WTC11 (cell line): Measurements from ENCODE around the gene SLC25A44. TPM values are rescaled to one million over a fixed set of nuclear protein-coding genes. Genes with fewer than 3 reads are reported as not detected.
"Not testable (repeated sequence)": the region's sequence is repeated elsewhere in the genome, so short reads cannot be mapped to it uniquely, and the experiment has no call there.

Experiments used
- ATAC-seq: fragments of 200-7000 bp; cut with Tn5 transposase; 2 replicates; pipeline ENCODE4 v1.10.0; 2021; ENCODE audit warnings: mild to moderate bottlenecking, moderate library complexity
- CTCF ChIA-PET: fragments of 300-600 bp; sonication (Branson Sonifier 250); formaldehyde crosslinking; loops from one replicate; lab custom pipeline; 2021; ENCODE audit warnings: antibody characterized with exemption; lab: Charles Lee
- POLR2A ChIA-PET: fragments of 350-600 bp; sonication (Branson Sonifier 250); formaldehyde crosslinking; loops from one replicate; lab custom pipeline; 2021; ENCODE audit warnings: antibody characterized with exemption; lab: Charles Lee
- DNase-seq: peaks from one replicate; pipeline ENCODE4 v3.0.0; 2021; ENCODE audit warnings: low spot score
- H3K27ac Mint-ChIP-seq: 2 replicates; pipeline ENCODE4 v1.8.0; 2021; ENCODE audit warnings: mixed read lengths
- H3K27me3 Mint-ChIP-seq: 2 replicates; pipeline ENCODE4 v1.8.0; 2021; ENCODE audit warnings: low read depth, mild to moderate bottlenecking, moderate library complexity, mixed read lengths
- H3K36me3 Mint-ChIP-seq: 2 replicates; pipeline ENCODE4 v1.8.0; 2021; ENCODE audit warnings: mixed read lengths
- H3K4me1 Mint-ChIP-seq: 2 replicates; pipeline ENCODE4 v1.8.0; 2022; ENCODE audit warnings: mixed read lengths
- H3K4me3 Mint-ChIP-seq: 2 replicates; pipeline ENCODE4 v1.8.0; 2021; ENCODE audit warnings: mild to moderate bottlenecking, moderate library complexity, mixed read lengths
- H3K9me3 Mint-ChIP-seq: 2 replicates; pipeline ENCODE4 v1.8.0; 2021; ENCODE audit warnings: mixed read lengths
- GABPB1 ChIP-seq: sonication (generic); formaldehyde crosslinking; IDR thresholded peaks from 2 replicates; pipeline ENCODE4 v1.8.1; 2023; ENCODE audit warnings: mild to moderate bottlenecking, missing genetic modification reagents
- GTF2I ChIP-seq: fragments of 250-450 bp; sonication (Bioruptor Pico); conservative IDR thresholded peaks from 2 replicates; pipeline ENCODE4 v1.4.0; 2021; ENCODE audit warnings: mild to moderate bottlenecking
- USF2 ChIP-seq: sonication (generic); formaldehyde crosslinking; IDR thresholded peaks from 2 replicates; pipeline ENCODE4 v1.8.1; 2023; ENCODE audit warnings: mild to moderate bottlenecking, missing genetic modification reagents, moderate library complexity
- ZNF121 ChIP-seq: sonication (generic); formaldehyde crosslinking; IDR thresholded peaks from 2 replicates; pipeline ENCODE4 v1.8.0; 2023; ENCODE audit warnings: missing genetic modification reagents
- total RNA-seq: library from RNA; stranded (reverse); gene quantifications from 3 replicates; pipeline ENCODE4 v1.2.3, GENCODE V29; 2021
- TF ChIP-seq, protein P1 (sequence below): sonication (generic); formaldehyde crosslinking; IDR thresholded peaks from 2 replicates; pipeline ENCODE4 v1.8.1; 2022; ENCODE audit warnings: missing genetic modification reagents, borderline replicate concordance

Gene SLC25A44
- total RNA-seq, 1 experiment from 2014 or later: 29.1 TPM

GRCh38 chr1:156180471-156180870 lies 13.4 kb upstream of the SLC25A44 start:
- H3K27me3 Mint-ChIP-seq: no peaks in the 10 kb centered on the region
- CTCF ChIA-PET: interaction anchor here (1.6 kb wide), 1 partner anchor 20 kb away, joined by 4 read pairs; no protein-coding TSS in a partner anchor
- H3K4me1 Mint-ChIP-seq: peaks cover 50% of the 10 kb centered on the region
- H3K27ac Mint-ChIP-seq: no peak overlapping the region
- DNase-seq (no peak), ATAC-seq (no peak)
- peaks cover under 1% of the 10 kb centered on the region; the same call in 1 of the 2 replicates for H3K9me3 Mint-ChIP-seq
- no peaks in the 10 kb centered on the region for H3K36me3 Mint-ChIP-seq
- POLR2A ChIA-PET: interaction anchor here (1.1 kb wide), 1 partner anchor 33 kb away, joined by 3 read pairs; the partner anchor contains the start of gene PMF1
- H3K4me3 Mint-ChIP-seq: no peak overlapping the region
- 0 out of 2 replicates have a peak, but pooled peaks have one; percentile 35 for TF ChIP-seq GTF2I (CRISPR knock-in tag)
- peak; percentile 96 for TF ChIP-seq ZNF121 (CRISPR knock-in tag)
- TF ChIP-seq, protein P1, sequence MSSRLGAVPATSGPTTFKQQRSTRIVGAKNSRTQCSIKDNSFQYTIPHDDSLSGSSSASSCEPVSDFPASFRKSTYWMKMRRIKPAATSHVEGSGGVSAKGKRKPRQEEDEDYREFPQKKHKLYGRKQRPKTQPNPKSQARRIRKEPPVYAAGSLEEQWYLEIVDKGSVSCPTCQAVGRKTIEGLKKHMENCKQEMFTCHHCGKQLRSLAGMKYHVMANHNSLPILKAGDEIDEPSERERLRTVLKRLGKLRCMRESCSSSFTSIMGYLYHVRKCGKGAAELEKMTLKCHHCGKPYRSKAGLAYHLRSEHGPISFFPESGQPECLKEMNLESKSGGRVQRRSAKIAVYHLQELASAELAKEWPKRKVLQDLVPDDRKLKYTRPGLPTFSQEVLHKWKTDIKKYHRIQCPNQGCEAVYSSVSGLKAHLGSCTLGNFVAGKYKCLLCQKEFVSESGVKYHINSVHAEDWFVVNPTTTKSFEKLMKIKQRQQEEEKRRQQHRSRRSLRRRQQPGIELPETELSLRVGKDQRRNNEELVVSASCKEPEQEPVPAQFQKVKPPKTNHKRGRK (CRISPR knock-in tag): no peak
- TF ChIP-seq, all 79 proteins: peak for 2

GRCh38 chr1:156181391-156181924 lies 12.4 kb upstream of the SLC25A44 start:
- CTCF ChIA-PET, H3K27me3 Mint-ChIP-seq, H3K36me3 Mint-ChIP-seq, POLR2A ChIA-PET, ATAC-seq: not testable (repeated sequence)
- peak; percentile 58 for TF ChIP-seq USF2 (CRISPR knock-in tag)
- H3K9me3 Mint-ChIP-seq: peaks cover 11% of the 10 kb centered on the region
- H3K4me1 Mint-ChIP-seq: peaks cover 47% of the 10 kb centered on the region
- H3K4me3 Mint-ChIP-seq: peak overlapping the region; percentile 38
- peak overlapping the region; percentile 97 for H3K27ac Mint-ChIP-seq
- peak; percentile 64 for DNase-seq

DNA sequence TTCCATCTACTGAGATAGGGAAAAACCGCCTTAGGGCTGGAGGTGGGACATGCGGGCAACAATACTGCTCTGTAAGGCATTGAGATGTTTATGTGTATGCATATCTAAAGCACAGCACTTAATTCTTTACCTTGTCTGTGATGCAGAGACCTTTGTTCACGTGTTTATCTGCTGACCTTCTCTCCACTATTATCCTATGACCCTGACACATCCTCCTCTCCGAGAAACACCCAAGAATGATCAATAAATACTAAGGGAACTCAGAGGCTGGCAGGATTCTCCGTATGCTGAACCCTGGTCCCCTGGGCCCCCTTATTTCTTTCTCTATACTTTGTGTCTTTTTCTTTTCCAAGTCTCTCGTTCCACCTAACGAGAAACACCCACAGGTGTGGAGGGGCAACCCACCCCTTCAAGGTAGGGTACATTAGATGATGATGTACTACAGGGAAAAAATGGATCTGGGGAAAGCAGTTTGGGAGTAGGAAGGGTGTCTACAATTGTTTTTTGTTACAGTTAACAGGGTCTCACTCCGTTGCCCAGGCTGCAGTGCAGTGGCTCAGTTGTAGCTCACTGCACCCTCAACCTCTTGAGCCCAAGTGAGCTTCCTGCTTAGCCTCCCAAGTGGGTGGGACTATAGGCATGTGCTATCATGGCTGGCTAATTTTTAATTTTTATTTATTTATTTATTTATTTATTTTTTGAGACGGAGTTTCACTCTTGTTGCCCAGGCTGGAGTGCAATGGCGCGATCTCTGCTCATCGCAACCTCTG lies 11.7 kb upstream of the SLC25A44 start:
- Mint-ChIP-seq H3K36me3 (peaks cover 11% of the 10 kb centered on the region), H3K4me1 (peaks cover 40% of the 10 kb centered on the region), H3K4me3 (peak overlapping the region; percentile 38), H3K9me3 (peaks cover 18% of the 10 kb centered on the region), H3K27ac (peak overlapping the region; percentile 97)
- CTCF ChIA-PET: interaction anchor here (1.6 kb wide), 1 partner anchor 12 kb away, joined by 6 read pairs; the partner anchor contains the start of gene SLC25A44
- peak; percentile 98 for TF ChIP-seq ZNF121 (CRISPR knock-in tag)
- POLR2A ChIA-PET, H3K27me3 Mint-ChIP-seq, DNase-seq: not testable (repeated sequence)
- peak; percentile 36 for ATAC-seq

GRCh38 chr1:156186347-156187177 lies 7.3 kb upstream of the SLC25A44 start:
- Mint-ChIP-seq H3K9me3 (peaks cover 32% of the 10 kb centered on the region), H3K36me3 (peaks cover 22% of the 10 kb centered on the region), H3K4me1 (peaks cover 14% of the 10 kb centered on the region)
- H3K4me3 Mint-ChIP-seq, DNase-seq, ATAC-seq, H3K27ac Mint-ChIP-seq, POLR2A ChIA-PET, H3K27me3 Mint-ChIP-seq: not testable (repeated sequence)
- CTCF ChIA-PET: interaction anchor here (0.6 kb wide), 1 partner anchor 44 kb away, joined by 3 read pairs; no protein-coding TSS in a partner anchor
- peak; percentile 91 for TF ChIP-seq GABPB1

- H3K27me3 Mint-ChIP-seq, H3K27ac Mint-ChIP-seq, ATAC-seq, H3K4me3 Mint-ChIP-seq, DNase-seq: not testable (repeated sequence)
- ChIA-PET POLR2A (interaction anchor here (0.6 to 1.2 kb wide), 2 partner anchors 23 to 45 kb away, joined by 3 to 12 read pairs; partner anchors contain the start of gene PMF1), CTCF (interaction anchor here (1.1 kb wide), 1 partner anchor 93 kb away, joined by 3 read pairs; no protein-coding TSS in a partner anchor)
- peaks cover 23% of the 10 kb centered on the region for H3K4me1 Mint-ChIP-seq
- H3K36me3 Mint-ChIP-seq: peaks cover 22% of the 10 kb centered on the region
- peaks cover 32% of the 10 kb centered on the region for H3K9me3 Mint-ChIP-seq
These were observed 3.6 kb upstream of the SLC25A44 start for GRCh38 chr1:156190265-156190664.
